Lung (tissue), 12 donors: Measurements from ENCODE around the gene ADIG. TPM values are rescaled to one million over a fixed set of nuclear protein-coding genes. Genes with fewer than 3 reads are reported as not detected.

ENCODE experiments used
- ATAC-seq: fragments of 200-7000 bp; cut with Tn5 transposase; one replicate; pipeline ENCODE4 v1.9.1; 2020; ENCODE audit warnings: moderate number of reproducible peaks; ENCODE audit not compliant: insufficient read depth, low FRiP score
- DNase-seq, 3 donors: peaks; one replicate each; pipeline ENCODE4 v3.0.0-alpha.2; 2013 to 2017
- H3K27ac ChIP-seq, 2 donors: one replicate each; pipeline ENCODE4 v1.5.1; 2013; ENCODE audit warnings: mild to moderate bottlenecking in 2 of 2, moderate library complexity in 2 of 2, control low read depth in 1 of 2, inconsistent platforms in 1 of 2, low read depth in 1 of 2, low read length in 1 of 2
- H3K27me3 ChIP-seq, 3 donors: one replicate each; pipeline ENCODE4 v1.5.1; 2013; ENCODE audit warnings: low read length in 2 of 3; ENCODE audit not compliant: control insufficient read depth in 3 of 3, insufficient read depth in 3 of 3
- H3K36me3 ChIP-seq, 4 donors: one replicate each; pipeline ENCODE4 v1.5.1; 2013; ENCODE audit warnings: low read length in 4 of 4, mild to moderate bottlenecking in 1 of 4, moderate library complexity in 1 of 4; ENCODE audit not compliant: control insufficient read depth in 4 of 4, insufficient read depth in 4 of 4
- H3K4me1 ChIP-seq, 5 donors: one replicate each; pipeline ENCODE4 v1.5.1; 2013; ENCODE audit warnings: low read length in 5 of 5, mild to moderate bottlenecking in 2 of 5, moderate library complexity in 1 of 5; ENCODE audit not compliant: control insufficient read depth in 5 of 5, insufficient read depth in 5 of 5
- H3K4me3 ChIP-seq: one replicate; pipeline ENCODE4 v1.5.1; 2013; ENCODE audit warnings: mild to moderate bottlenecking, control low read depth, moderate library complexity
- H3K9ac ChIP-seq, 2 donors: one replicate each; pipeline ENCODE4 v1.5.1; 2013; ENCODE audit warnings: low read length in 2 of 2, control low read depth in 1 of 2; ENCODE audit not compliant: insufficient read depth in 1 of 2
- H3K9me3 ChIP-seq, 4 donors: one replicate each; pipeline ENCODE4 v1.5.1; 2013; ENCODE audit warnings: low read length in 3 of 4, mild to moderate bottlenecking in 1 of 4, moderate library complexity in 1 of 4; ENCODE audit not compliant: control insufficient read depth in 4 of 4, insufficient read depth in 3 of 4
- WGBS, 2 donors: extraction: QIAGEN DNeasy Blood & Tissue Kit; methylation state at CpG; one replicate each; pipeline ENCODE4 v1.1.7; 2013; 5-methylcytosine and 5-hydroxymethylcytosine counted together
- polyA plus RNA-seq, 2 donors: library from polyadenylated mRNA; stranded (reverse); fragments of 200-250 nt; gene quantifications; one replicate each; pipeline ENCODE4 v1.2.1, GENCODE V29; 2013
- total RNA-seq, 2 donors: library from RNA; depleted of rRNA in 1 of 2; stranded (reverse); fragments of >200 nt in 1 of 2; gene quantifications; one replicate each; pipeline ENCODE4 v1.2.1, GENCODE V29; 2014 to 2021
- TF ChIP-seq, protein P1 (sequence below): IDR thresholded peaks from 2 replicates; pipeline ENCODE4 v1.5.1; 2012; ENCODE audit warnings: mild to moderate bottlenecking; ENCODE audit errors: control extremely low read depth, extremely low read depth
- donor health status: control.
- donor health status: control.
- donor health status: Bipolar disorder and iron deficiency.
- donor health status: healthy.
- donor health status: DM: yes; HTN: yes; CAD: no.

ADIG gene
- total and polyA plus RNA-seq, 4 donors, result not detected

DNA sequence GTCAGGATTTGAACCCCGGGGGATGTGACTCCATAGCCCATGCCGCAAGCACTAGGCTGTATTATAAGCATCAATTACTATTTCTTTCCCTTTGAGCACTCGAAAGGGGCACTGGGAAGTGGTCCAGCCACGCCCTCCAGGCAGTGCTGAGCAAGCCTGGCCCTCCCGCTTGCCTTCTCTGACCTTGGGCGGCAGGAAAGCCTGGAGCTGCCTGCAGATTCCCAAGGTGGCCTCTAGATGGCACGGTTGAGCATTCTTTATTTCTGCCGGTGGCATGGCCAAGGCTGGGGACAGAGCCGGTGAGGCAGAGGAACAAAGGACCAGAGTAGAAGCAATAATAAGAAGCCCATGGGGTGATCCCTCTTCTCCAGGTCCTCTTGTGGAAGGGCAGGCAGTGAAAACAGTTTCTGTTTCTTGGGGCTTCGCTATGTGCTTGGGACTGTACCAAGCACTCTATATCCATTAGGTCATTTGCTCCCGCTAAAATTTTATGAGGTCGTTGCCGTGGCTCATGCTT, 52.6 kb downstream of the ADIG start:
- Histone ChIP-seq H3K27ac (no peak overlapping the region), H3K9ac (no peak overlapping the region), H3K9me3 (peaks cover 0 to 2% (median 0%) of the 10 kb centered on the region in 4 donors), H3K27me3 (no peaks in the 10 kb centered on the region), H3K4me1 (peaks cover 0 to 1% (median 0%) of the 10 kb centered on the region in 5 donors), H3K36me3 (no peaks in the 10 kb centered on the region), H3K4me3 (no peak overlapping the region)
- WGBS, 2 donors, result 39% methylated on average over 13 of the region's 13 CpGs
- TF ChIP-seq, protein P1, sequence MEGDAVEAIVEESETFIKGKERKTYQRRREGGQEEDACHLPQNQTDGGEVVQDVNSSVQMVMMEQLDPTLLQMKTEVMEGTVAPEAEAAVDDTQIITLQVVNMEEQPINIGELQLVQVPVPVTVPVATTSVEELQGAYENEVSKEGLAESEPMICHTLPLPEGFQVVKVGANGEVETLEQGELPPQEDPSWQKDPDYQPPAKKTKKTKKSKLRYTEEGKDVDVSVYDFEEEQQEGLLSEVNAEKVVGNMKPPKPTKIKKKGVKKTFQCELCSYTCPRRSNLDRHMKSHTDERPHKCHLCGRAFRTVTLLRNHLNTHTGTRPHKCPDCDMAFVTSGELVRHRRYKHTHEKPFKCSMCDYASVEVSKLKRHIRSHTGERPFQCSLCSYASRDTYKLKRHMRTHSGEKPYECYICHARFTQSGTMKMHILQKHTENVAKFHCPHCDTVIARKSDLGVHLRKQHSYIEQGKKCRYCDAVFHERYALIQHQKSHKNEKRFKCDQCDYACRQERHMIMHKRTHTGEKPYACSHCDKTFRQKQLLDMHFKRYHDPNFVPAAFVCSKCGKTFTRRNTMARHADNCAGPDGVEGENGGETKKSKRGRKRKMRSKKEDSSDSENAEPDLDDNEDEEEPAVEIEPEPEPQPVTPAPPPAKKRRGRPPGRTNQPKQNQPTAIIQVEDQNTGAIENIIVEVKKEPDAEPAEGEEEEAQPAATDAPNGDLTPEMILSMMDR, result peak; percentile 46
- ATAC-seq (peak; percentile 66), DNase-seq (peak; percentile 22 to 43 (median 33))

DNA sequence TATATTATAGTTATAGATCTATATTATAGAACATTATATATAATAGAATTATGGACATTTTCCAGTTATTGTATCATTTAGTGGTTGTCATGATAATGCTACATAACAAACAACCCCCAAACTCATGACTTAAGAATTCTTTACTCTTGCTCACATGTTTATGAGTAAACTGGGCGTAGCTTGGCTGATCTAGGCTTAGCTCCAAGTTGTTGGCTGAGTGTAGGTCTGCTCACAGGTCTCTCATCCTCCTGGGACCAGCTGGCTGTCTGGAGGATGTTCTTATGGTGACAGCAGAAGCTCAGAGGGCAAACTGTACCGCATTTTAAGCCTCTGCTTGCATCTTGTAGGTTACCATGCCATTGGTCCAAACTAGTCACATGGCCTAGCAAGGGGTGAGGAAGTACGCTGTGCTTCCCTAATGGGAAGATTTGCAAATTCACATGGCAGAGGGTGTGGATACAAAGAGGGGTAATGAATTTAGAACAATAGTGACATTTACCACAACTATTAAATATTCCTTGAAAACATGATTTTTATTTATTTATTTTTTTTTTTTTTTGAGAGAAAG, 54.8 kb downstream of the ADIG start:
- Histone ChIP-seq H3K9me3 (peaks cover 0 to 2% (median 0%) of the 10 kb centered on the region in 4 donors), H3K27ac (no peak overlapping the region), H3K4me1 (peaks cover 0 to 1% (median 0%) of the 10 kb centered on the region in 5 donors), H3K4me3 (no peak overlapping the region), H3K27me3 (no peaks in the 10 kb centered on the region), H3K9ac (no peak overlapping the region), H3K36me3 (no peaks in the 10 kb centered on the region)
- no peak for DNase-seq
- TF ChIP-seq, protein P1, result no peak
- no peak for ATAC-seq
- 57 to 62% methylated on average over 3 of the region's 3 CpGs for WGBS, 2 donors

Other genes starting within 250 kb of the ADIG start
- gene LBP, start 234.7 kb upstream of the ADIG start, total RNA-seq, result under 1 TPM in 1 of 2 donors, not detected in 1; 0.98 TPM
- gene LBP, start 234.7 kb upstream of the ADIG start, polyA plus RNA-seq, result 1 to 10 TPM in 1 of 2 donors, under 1 TPM in 1; 0.30 to 4.8 TPM
- 10 to 100 TPM; 11.9 to 34.7 TPM for gene SNHG17, start 145.9 kb upstream of the ADIG start, total RNA-seq
- 10 to 100 TPM; 33.2 to 52.4 TPM for gene SNHG17, start 145.9 kb upstream of the ADIG start, polyA plus RNA-seq
- gene RALGAPB, start 108.4 kb upstream of the ADIG start, total RNA-seq, result 10 to 100 TPM; 30.5 to 58.5 TPM
- gene RALGAPB, start 108.4 kb upstream of the ADIG start, polyA plus RNA-seq, result 10 to 100 TPM in 1 of 2 donors, 1 to 10 TPM in 1; 9.0 to 12.0 TPM
- 1 to 10 TPM in 1 of 2 donors, under 1 TPM in 1; 0.86 to 5.0 TPM for gene ARHGAP40, start 20.6 kb downstream of the ADIG start, total RNA-seq
- gene ARHGAP40, start 20.6 kb downstream of the ADIG start, polyA plus RNA-seq, result 1 to 10 TPM in 1 of 2 donors, under 1 TPM in 1; 0.57 to 1.4 TPM
- gene SLC32A1, start 143.3 kb downstream of the ADIG start, total RNA-seq, result not detected
- not detected for gene SLC32A1, start 143.3 kb downstream of the ADIG start, polyA plus RNA-seq
- gene ACTR5, start 167.3 kb downstream of the ADIG start, total RNA-seq, result 1 to 10 TPM; 6.7 to 9.5 TPM
- 1 to 10 TPM; 5.3 to 6.1 TPM for gene ACTR5, start 167.3 kb downstream of the ADIG start, polyA plus RNA-seq
- gene PPP1R16B, start 224.5 kb downstream of the ADIG start, total RNA-seq, result 10 to 100 TPM in 1 of 2 donors, 1 to 10 TPM in 1; 6.0 to 15.0 TPM
- 1 to 10 TPM; 2.6 to 8.3 TPM for gene PPP1R16B, start 224.5 kb downstream of the ADIG start, polyA plus RNA-seq